HCT116 (cell line): ENCODE data around the gene TENT5A. TPM values are rescaled to one million over a fixed set of nuclear protein-coding genes. Genes with fewer than 3 reads are reported as not detected.

Experiments used
- ATAC-seq: fragments of 200-7000 bp; cut with Tn5 transposase; 2 replicates; pipeline ENCODE4 v1.9.1; 2020; ENCODE audit warnings: mild to moderate bottlenecking, moderate library complexity
- BruUV-seq: library from RNA; stranded (reverse); fragments of 400-500 nt; replicated peaks from 2 replicates; lab custom pipeline; 2021; lab: Mats Ljungman, UMichigan
- CTCF ChIA-PET: fragments of 300-600 bp; sonication (Branson Sonifier 250); formaldehyde crosslinking; loops from one replicate; lab custom pipeline; 2021; ENCODE audit warnings: antibody characterized with exemption; lab: Charles Lee
- POLR2A ChIA-PET: fragments of 300-600, 350-600 bp; sonication (Branson Sonifier 250); formaldehyde crosslinking; loops from one replicate; lab custom pipeline; 2021; ENCODE audit warnings: antibody characterized with exemption; lab: Charles Lee
- RAD21 ChIA-PET, 2 experiments: fragments of 300-600 bp; sonication (Branson Sonifier 250); formaldehyde crosslinking; loops; one replicate each; lab custom pipeline; 2023; ENCODE audit warnings: low total read pairs in 2 of 2; ENCODE audit not compliant: uncharacterized antibody in 2 of 2, unreplicated experiment in 2 of 2, low non-redundant PET in 1 of 2; lab: Charles Lee
- DNase-seq: peaks from one replicate; pipeline ENCODE4 v3.0.0-alpha.2; 2010; ENCODE audit warnings: low read depth, low spot score
- H2AFZ ChIP-seq: fragments of 200-600 bp; shearing (Covaris generic), sonication (generic); 2 replicates; pipeline ENCODE4 v1.6.1; 2017; ENCODE audit warnings: low read depth, mixed run types, mixed read lengths, antibody characterized with exemption, low read length; ENCODE audit not compliant: poor library complexity, severe bottlenecking
- H3K27ac ChIP-seq: 2 replicates; pipeline ENCODE4 v1.5.1; 2012; ENCODE audit warnings: low read depth, low read length
- H3K27me3 ChIP-seq: fragments of 200-600 bp; sonication (generic); 2 replicates; pipeline ENCODE4 v1.6.1; 2016; ENCODE audit warnings: mixed run types, low read length, mixed read lengths; ENCODE audit not compliant: insufficient read depth
- H3K36me3 ChIP-seq, 2 experiments: fragments of 200-500 bp in 1 of 2; fragments of 200-600 bp in 1 of 2; sonication (Bioruptor generic) in 1 of 2; sonication (generic) in 1 of 2; 2 replicates each; pipeline versions ENCODE4 v1.5.1 to v1.6.1; 2014 to 2016; ENCODE audit warnings: low read length in 2 of 2, inconsistent platforms in 1 of 2, mixed read lengths in 1 of 2, mixed run types in 1 of 2; ENCODE audit not compliant: insufficient read depth in 2 of 2, control insufficient read depth in 1 of 2
- H3K4me1 ChIP-seq, 2 experiments: fragments of 200-600 bp in 1 of 2; sonication (generic) in 1 of 2; 2 replicates each; pipeline versions ENCODE4 v1.5.1 to v1.6.1; 2012 to 2017; ENCODE audit warnings: low read length in 2 of 2, inconsistent platforms in 1 of 2, mild to moderate bottlenecking in 1 of 2, mixed read lengths in 1 of 2, mixed run types in 1 of 2, moderate library complexity in 1 of 2; ENCODE audit not compliant: insufficient read depth in 2 of 2, control insufficient read depth in 1 of 2
- H3K4me2 ChIP-seq: fragments of 200-600 bp; sonication (generic); 2 replicates; pipeline ENCODE4 v1.6.1; 2017; ENCODE audit warnings: mixed run types, low read length, mixed read lengths
- H3K4me3 ChIP-seq, 2 experiments: fragments of 200-600 bp in 1 of 2; sonication (generic) in 1 of 2; replicated peaks in 1 of 2; 2 replicates each; pipeline ENCODE4 v1.5.1; 2011 to 2016; ENCODE audit warnings: low read length in 2 of 2, control low read depth in 1 of 2, low read depth in 1 of 2, mild to moderate bottlenecking in 1 of 2, mixed read lengths in 1 of 2, mixed run types in 1 of 2
- H3K79me2 ChIP-seq: fragments of 200-600 bp; sonication (generic); 2 replicates; pipeline ENCODE4 v1.6.1; 2017; ENCODE audit warnings: mild to moderate bottlenecking, mixed run types, low read length, moderate library complexity, mixed read lengths; ENCODE audit not compliant: insufficient read depth
- H3K9ac ChIP-seq: fragments of 200-600 bp; sonication (generic); 2 replicates; pipeline ENCODE4 v1.6.1; 2016; ENCODE audit warnings: low read length, mixed read lengths
- H3K9me2 ChIP-seq: fragments of 200-600 bp; sonication (generic), shearing (Covaris generic); 2 replicates; pipeline ENCODE4 v1.6.1; 2017; ENCODE audit warnings: mixed run types, mild to moderate bottlenecking, moderate library complexity; ENCODE audit not compliant: insufficient read depth
- H3K9me3 ChIP-seq, 2 experiments: fragments of 200-500 bp in 1 of 2; fragments of 200-600 bp in 1 of 2; sonication (Bioruptor generic) in 1 of 2; sonication (generic) in 1 of 2; 2 replicates each; pipeline ENCODE4 v1.6.1; 2014 to 2017; ENCODE audit warnings: low read length in 2 of 2, mixed read lengths in 2 of 2, inconsistent platforms in 1 of 2, low read depth in 1 of 2, mild to moderate bottlenecking in 1 of 2, mixed run types in 1 of 2, moderate library complexity in 1 of 2; ENCODE audit not compliant: control insufficient read depth in 1 of 2, insufficient read depth in 1 of 2
- H4K20me1 ChIP-seq: fragments of 200-600 bp; sonication (generic), shearing (Covaris generic); 2 replicates; pipeline ENCODE4 v1.6.1; 2017; ENCODE audit warnings: mixed run types, mild to moderate bottlenecking, moderate library complexity; ENCODE audit not compliant: insufficient read depth
- CEBPB ChIP-seq: IDR thresholded peaks from 2 replicates; pipeline ENCODE4 v1.6.1; 2012; ENCODE audit warnings: low read depth
- CTCF ChIP-seq, 3 experiments: fragments of 200-600 bp in 1 of 3; sonication (generic) in 1 of 3; IDR thresholded peaks in 2 of 3; conservative IDR thresholded peaks in 1 of 3; 2 replicates each; pipeline ENCODE4 v1.5.1; 2012 to 2017; ENCODE audit warnings: low read depth in 2 of 3, low read length in 2 of 3, antibody characterized with exemption in 1 of 3, borderline replicate concordance in 1 of 3, control low read depth in 1 of 3, mild to moderate bottlenecking in 1 of 3, mixed read lengths in 1 of 3, mixed run types in 1 of 3, moderate library complexity in 1 of 3; ENCODE audit not compliant: insufficient read depth in 1 of 3
- EZH2 ChIP-seq: fragments of 200-600 bp; sonication (generic); IDR thresholded peaks from 2 replicates; pipeline ENCODE4 v1.6.1; 2017; ENCODE audit warnings: antibody characterized with exemption, mixed run types
- EZH2phosphoT487 ChIP-seq: fragments of 200-600 bp; IDR thresholded peaks from 2 replicates; pipeline ENCODE4 v1.6.1; 2018; ENCODE audit warnings: antibody characterized with exemption, borderline replicate concordance
- FOSL1 ChIP-seq: IDR thresholded peaks from 2 replicates; pipeline ENCODE4 v1.6.1; 2012; ENCODE audit warnings: low read depth
- JUND ChIP-seq: IDR thresholded peaks from 2 replicates; pipeline ENCODE4 v1.6.1; 2012
- POLR2A ChIP-seq: IDR thresholded peaks from 2 replicates; pipeline ENCODE4 v1.7.0; 2011; ENCODE audit warnings: borderline replicate concordance; ENCODE audit not compliant: insufficient read depth, insufficient read length; ENCODE audit errors: extremely low read depth
- POLR2AphosphoS5 ChIP-seq: IDR thresholded peaks from 2 replicates; pipeline ENCODE4 v1.6.1; 2011; ENCODE audit warnings: mild to moderate bottlenecking, low read depth, low read length, moderate library complexity
- RAD21 ChIP-seq: IDR thresholded peaks from 2 replicates; pipeline ENCODE4 v1.6.1; 2012; ENCODE audit warnings: low read depth, mild to moderate bottlenecking
- REST ChIP-seq: IDR thresholded peaks from 2 replicates; pipeline ENCODE4 v1.6.1; 2012; ENCODE audit warnings: low read depth
- SP1 ChIP-seq: IDR thresholded peaks from 2 replicates; pipeline ENCODE4 v1.6.1; 2012; ENCODE audit warnings: low read depth
- SRF ChIP-seq: IDR thresholded peaks from 2 replicates; pipeline ENCODE4 v1.6.1; 2012; ENCODE audit warnings: low read depth
- YY1 ChIP-seq: IDR thresholded peaks from 2 replicates; pipeline ENCODE4 v1.6.1; 2011; ENCODE audit warnings: low read length, low read depth, moderate library complexity, mild to moderate bottlenecking; ENCODE audit not compliant: insufficient replicate concordance; ENCODE audit errors: extremely low read depth
- ZFX ChIP-seq: fragments of 450-650 bp; IDR thresholded peaks from 2 replicates; pipeline ENCODE4 v1.6.1; 2017
- ZNF274 ChIP-seq: fragments of 200-500 bp; sonication (Bioruptor generic); IDR thresholded peaks from 2 replicates; pipeline ENCODE4 v1.6.1; 2014; ENCODE audit warnings: mild to moderate bottlenecking, low read depth, low read length, inconsistent platforms
- intact Hi-C: fragments of 100-400 bp; cut with micrococcal nuclease; formaldehyde crosslinking; loops from 2 replicates; pipeline ENCODE4 v1.10.0; 2022
- total RNA-seq: library from RNA; stranded (reverse); gene quantifications from one replicate; pipeline ENCODE4 v1.2.1, GENCODE V29; 2021; ENCODE audit not compliant: unreplicated experiment
- TF ChIP-seq, protein P1 (sequence below): IDR thresholded peaks from 2 replicates; pipeline ENCODE4 v1.6.1; 2012
- TF ChIP-seq, protein P2 (sequence below): IDR thresholded peaks from 2 replicates; pipeline ENCODE4 v1.6.1; 2011; ENCODE audit warnings: mild to moderate bottlenecking, low read length, moderate library complexity; ENCODE audit not compliant: insufficient replicate concordance; ENCODE audit errors: extremely low read depth

The TENT5A gene
- total RNA-seq, 1 experiment from 2014 or later = 11.2 TPM

GRCh38 chr6:81736428-81736827 is 16.1 kb downstream of the TENT5A start:
- ChIA-PET POLR2A (no interaction called here), RAD21 (no interaction called here), CTCF (no interaction called here)
- no peaks in the 10 kb centered on the region for H3K36me3 ChIP-seq
- ATAC-seq (no peak), DNase-seq (no peak)
- H3K27ac ChIP-seq = no peak overlapping the region
- no peaks in the 10 kb centered on the region for H3K79me2 ChIP-seq
- H3K9me2 ChIP-seq = no peaks in the 10 kb centered on the region
- H3K4me3 ChIP-seq = no peak overlapping the region
- H3K4me2 ChIP-seq = no peak overlapping the region
- no TSS peak for BruUV-seq
- H2AFZ ChIP-seq = no peak overlapping the region
- H3K9me3 ChIP-seq = no peaks in the 10 kb centered on the region
- H4K20me1 ChIP-seq = no peaks in the 10 kb centered on the region
- H3K9ac ChIP-seq = no peak overlapping the region
- TF ChIP-seq RAD21 = no peak
- no peak for TF ChIP-seq ZNF274
- TF ChIP-seq POLR2A = no peak
- TF ChIP-seq, protein P1, sequence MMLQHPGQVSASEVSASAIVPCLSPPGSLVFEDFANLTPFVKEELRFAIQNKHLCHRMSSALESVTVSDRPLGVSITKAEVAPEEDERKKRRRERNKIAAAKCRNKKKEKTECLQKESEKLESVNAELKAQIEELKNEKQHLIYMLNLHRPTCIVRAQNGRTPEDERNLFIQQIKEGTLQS = no peak
- TF ChIP-seq CTCF (IDR thresholded peaks at IDR 0.05 in 2 of 3, conservative IDR thresholded peaks at IDR 0.05 in 1 of 3; ENCODE audit: borderline replicate concordance in 1 of 3, insufficient read depth in 1 of 3, low read depth in 2 of 3, low read length in 2 of 3) = no peak
- no peak for TF ChIP-seq REST
- no peak for TF ChIP-seq POLR2AphosphoS5
- TF ChIP-seq CEBPB = no peak
- TF ChIP-seq FOSL1 = no peak
- TF ChIP-seq EZH2phosphoT487 = no peak
- TF ChIP-seq ZFX = no peak
- no peak for TF ChIP-seq SRF
- no peak for TF ChIP-seq YY1
- TF ChIP-seq, protein P2, sequence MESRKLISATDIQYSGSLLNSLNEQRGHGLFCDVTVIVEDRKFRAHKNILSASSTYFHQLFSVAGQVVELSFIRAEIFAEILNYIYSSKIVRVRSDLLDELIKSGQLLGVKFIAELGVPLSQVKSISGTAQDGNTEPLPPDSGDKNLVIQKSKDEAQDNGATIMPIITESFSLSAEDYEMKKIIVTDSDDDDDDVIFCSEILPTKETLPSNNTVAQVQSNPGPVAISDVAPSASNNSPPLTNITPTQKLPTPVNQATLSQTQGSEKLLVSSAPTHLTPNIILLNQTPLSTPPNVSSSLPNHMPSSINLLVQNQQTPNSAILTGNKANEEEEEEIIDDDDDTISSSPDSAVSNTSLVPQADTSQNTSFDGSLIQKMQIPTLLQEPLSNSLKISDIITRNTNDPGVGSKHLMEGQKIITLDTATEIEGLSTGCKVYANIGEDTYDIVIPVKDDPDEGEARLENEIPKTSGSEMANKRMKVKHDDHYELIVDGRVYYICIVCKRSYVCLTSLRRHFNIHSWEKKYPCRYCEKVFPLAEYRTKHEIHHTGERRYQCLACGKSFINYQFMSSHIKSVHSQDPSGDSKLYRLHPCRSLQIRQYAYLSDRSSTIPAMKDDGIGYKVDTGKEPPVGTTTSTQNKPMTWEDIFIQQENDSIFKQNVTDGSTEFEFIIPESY = no peak
- TF ChIP-seq EZH2 = no peak
- TF ChIP-seq JUND = no peak
- TF ChIP-seq SP1 = no peak
- TF ChIP-seq, all 23 proteins: peak for 0
- H3K4me1 ChIP-seq = peaks cover 0 to 6% of the 10 kb centered on the region in 2 experiments; a peak in 1 of 4 replicates
- intact Hi-C loops = no loop called here
- H3K27me3 ChIP-seq = no peaks in the 10 kb centered on the region
